ENCODE measurements around the gene REEP1. TPM values are rescaled to one million over a fixed set of nuclear protein-coding genes. Genes with fewer than 3 reads are reported as not detected.
A peak's percentile ranks its signal among the peaks of the same experiment; 100 is the strongest.
"Not testable (repeated sequence)": the region's sequence is repeated elsewhere in the genome, so short reads cannot be mapped to it uniquely, and the experiment has no call there.

The REEP1 gene
- total RNA-seq, 1 donor from 2014 or later = 167 TPM

GRCh38 chr2:86251840-86252266 lies 85.6 kb downstream of the REEP1 start:
- Mint-ChIP-seq H3K9me3 (ENCODE audit: unreplicated experiment) (no peaks in the 10 kb centered on the region), H3K4me1 (ENCODE audit: low read depth, unreplicated experiment) (peaks cover 23% of the 10 kb centered on the region), H3K4me3 (ENCODE audit: unreplicated experiment) (no peak overlapping the region), H3K27me3 (ENCODE audit: unreplicated experiment) (peaks cover 6% of the 10 kb centered on the region), H3K36me3 (ENCODE audit: unreplicated experiment) (peaks cover 5% of the 10 kb centered on the region), H3K27ac (ENCODE audit: unreplicated experiment) (no peak overlapping the region)
- TF ChIP-seq, protein P1, sequence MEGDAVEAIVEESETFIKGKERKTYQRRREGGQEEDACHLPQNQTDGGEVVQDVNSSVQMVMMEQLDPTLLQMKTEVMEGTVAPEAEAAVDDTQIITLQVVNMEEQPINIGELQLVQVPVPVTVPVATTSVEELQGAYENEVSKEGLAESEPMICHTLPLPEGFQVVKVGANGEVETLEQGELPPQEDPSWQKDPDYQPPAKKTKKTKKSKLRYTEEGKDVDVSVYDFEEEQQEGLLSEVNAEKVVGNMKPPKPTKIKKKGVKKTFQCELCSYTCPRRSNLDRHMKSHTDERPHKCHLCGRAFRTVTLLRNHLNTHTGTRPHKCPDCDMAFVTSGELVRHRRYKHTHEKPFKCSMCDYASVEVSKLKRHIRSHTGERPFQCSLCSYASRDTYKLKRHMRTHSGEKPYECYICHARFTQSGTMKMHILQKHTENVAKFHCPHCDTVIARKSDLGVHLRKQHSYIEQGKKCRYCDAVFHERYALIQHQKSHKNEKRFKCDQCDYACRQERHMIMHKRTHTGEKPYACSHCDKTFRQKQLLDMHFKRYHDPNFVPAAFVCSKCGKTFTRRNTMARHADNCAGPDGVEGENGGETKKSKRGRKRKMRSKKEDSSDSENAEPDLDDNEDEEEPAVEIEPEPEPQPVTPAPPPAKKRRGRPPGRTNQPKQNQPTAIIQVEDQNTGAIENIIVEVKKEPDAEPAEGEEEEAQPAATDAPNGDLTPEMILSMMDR (IDR thresholded peaks at IDR 0.05; ENCODE audit: partially characterized antibody, unreplicated experiment) = no peak
- DNase-seq = no peak

GRCh38 chr2:86249579-86250391 lies 87.6 kb downstream of the REEP1 start:
- peaks cover 23% of the 10 kb centered on the region for H3K4me1 Mint-ChIP-seq (ENCODE audit: low read depth, unreplicated experiment)
- DNase-seq = no peak
- peak overlapping the region; percentile 17 for H3K4me3 Mint-ChIP-seq (ENCODE audit: unreplicated experiment)
- TF ChIP-seq, protein P1 (IDR thresholded peaks at IDR 0.05; ENCODE audit: partially characterized antibody, unreplicated experiment) = no peak
- H3K36me3 Mint-ChIP-seq (ENCODE audit: unreplicated experiment) = peaks cover 6% of the 10 kb centered on the region
- H3K27ac Mint-ChIP-seq (ENCODE audit: unreplicated experiment) = peak overlapping the region; percentile 93
- no peaks in the 10 kb centered on the region for H3K9me3 Mint-ChIP-seq (ENCODE audit: unreplicated experiment)
- H3K27me3 Mint-ChIP-seq (ENCODE audit: unreplicated experiment) = peaks cover 6% of the 10 kb centered on the region

- TF ChIP-seq, protein P1 (IDR thresholded peaks at IDR 0.05; ENCODE audit: partially characterized antibody, unreplicated experiment) = no peak
- H3K4me3 Mint-ChIP-seq (ENCODE audit: unreplicated experiment) = no peak overlapping the region
- H3K4me1 Mint-ChIP-seq (ENCODE audit: low read depth, unreplicated experiment) = peaks cover 23% of the 10 kb centered on the region
- H3K27me3 Mint-ChIP-seq (ENCODE audit: unreplicated experiment) = peaks cover 6% of the 10 kb centered on the region
- no peaks in the 10 kb centered on the region for H3K9me3 Mint-ChIP-seq (ENCODE audit: unreplicated experiment)
- peak overlapping the region; percentile 93 for H3K27ac Mint-ChIP-seq (ENCODE audit: unreplicated experiment)
- DNase-seq = no peak
- H3K36me3 Mint-ChIP-seq (ENCODE audit: unreplicated experiment) = peaks cover 10% of the 10 kb centered on the region
Measured at GRCh38 chr2:86249176-86249575, 88.2 kb downstream of the REEP1 start.

- peaks cover 11% of the 10 kb centered on the region for H3K4me1 Mint-ChIP-seq (ENCODE audit: low read depth, unreplicated experiment)
- DNase-seq; H3K4me3 Mint-ChIP-seq (ENCODE audit: unreplicated experiment); H3K27ac Mint-ChIP-seq (ENCODE audit: unreplicated experiment); H3K9me3 Mint-ChIP-seq (ENCODE audit: unreplicated experiment): not testable (repeated sequence)
- peaks cover 25% of the 10 kb centered on the region for H3K36me3 Mint-ChIP-seq (ENCODE audit: unreplicated experiment)
- H3K27me3 Mint-ChIP-seq (ENCODE audit: unreplicated experiment) = peaks cover 10% of the 10 kb centered on the region
Measured at GRCh38 chr2:86245222-86245621, 92.2 kb downstream of the REEP1 start.

DNA sequence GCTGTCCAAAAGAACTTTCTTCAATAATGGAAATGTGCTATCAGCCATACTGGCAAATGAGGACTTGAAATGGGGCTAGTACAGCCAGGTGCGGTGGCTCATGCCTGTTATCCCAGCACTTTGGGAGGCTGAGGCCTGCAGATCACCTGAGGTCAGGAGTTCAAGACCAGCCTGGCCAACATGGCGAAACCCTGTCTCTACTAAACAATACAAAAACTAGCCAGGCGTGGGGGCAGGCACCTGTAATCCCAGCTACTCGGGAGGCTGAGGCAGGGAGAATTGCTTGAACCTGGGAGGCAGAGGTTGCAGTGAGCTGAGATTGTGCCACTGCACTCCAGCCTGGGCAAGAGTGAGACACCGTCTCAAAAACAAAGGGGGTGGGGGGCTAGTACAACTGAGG lies 92.6 kb downstream of the REEP1 start:
- not testable (repeated sequence) for H3K27ac Mint-ChIP-seq (ENCODE audit: unreplicated experiment); H3K4me3 Mint-ChIP-seq (ENCODE audit: unreplicated experiment); H3K4me1 Mint-ChIP-seq (ENCODE audit: low read depth, unreplicated experiment); H3K9me3 Mint-ChIP-seq (ENCODE audit: unreplicated experiment); DNase-seq
- Mint-ChIP-seq H3K27me3 (ENCODE audit: unreplicated experiment) (peaks cover 10% of the 10 kb centered on the region), H3K36me3 (ENCODE audit: unreplicated experiment) (peaks cover 25% of the 10 kb centered on the region)
